ENCODE measurements around the gene PCSK7. TPM values are rescaled to one million over a fixed set of nuclear protein-coding genes. Genes with fewer than 3 reads are reported as not detected.

The PCSK7 gene
- total and polyA plus RNA-seq, 10 of the 15 experiments (the other 5 are each of a cell fraction or from before 2014, with no cell fraction given): 5.5 to 81.5 (median 51.6) TPM

DNA sequence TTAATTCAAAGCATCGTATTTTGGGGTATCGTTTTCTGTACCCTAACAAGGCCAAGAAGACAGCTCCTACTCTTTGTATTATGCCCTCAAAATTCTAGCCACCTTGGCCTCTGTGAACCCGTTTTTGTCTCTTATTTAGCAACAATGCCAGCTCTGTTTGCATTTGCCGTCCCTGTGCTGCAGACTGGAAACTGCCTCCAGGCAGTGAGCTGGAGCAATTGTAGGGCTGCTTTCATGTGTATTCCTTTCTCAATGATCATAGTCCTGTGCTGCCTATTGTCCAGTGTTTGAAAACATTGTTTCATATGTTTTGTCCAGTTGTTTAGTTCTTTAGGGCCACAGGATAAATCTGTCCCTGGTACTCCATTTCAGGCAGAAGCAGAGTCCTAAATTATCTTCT lies 39.3 kb upstream of the PCSK7 start (continued):
- TF ChIP-seq ELK1 (IDR thresholded peaks at IDR 0.05; ENCODE audit: low read depth, low read length) (no peak), MTA2 (IDR thresholded peaks at IDR 0.05; ENCODE audit: low read depth) (no peak), TCF7 (IDR thresholded peaks at IDR 0.05; ENCODE audit: borderline replicate concordance) (no peak)

GRCh38 chr11:117269856-117270255 lies 38.0 kb upstream of the PCSK7 start:
- BruUV-seq (replicated peaks): no TSS peak
- CTCF ChIA-PET: no interaction called here

More at GRCh38 chr11:117269856-117270255, 38.0 kb upstream of the PCSK7 start:
- no peaks in the 10 kb centered on the region; a peak in 1 of 4 replicates for H3K36me3 ChIP-seq (ENCODE audit: control insufficient read depth in 2 of 2, insufficient read depth in 2 of 2, low read length in 1 of 2)
- DNase-seq (ENCODE audit: low read depth, low spot score) (no peak), ATAC-seq (no peak), FAIRE-seq (no peak)
- no peak overlapping the region for H3K27ac ChIP-seq (ENCODE audit: control insufficient read depth, insufficient read depth)
- no peak overlapping the region for H3K4me2 ChIP-seq (ENCODE audit: control insufficient read depth, insufficient read depth)
- no peaks in the 10 kb centered on the region for H3K4me1 ChIP-seq (ENCODE audit: control insufficient read depth, insufficient read depth, low read length)
- SMC1A ChIA-PET (ENCODE audit: uncharacterized antibody, unreplicated experiment): no interaction called here
- no peaks in the 10 kb centered on the region for H3K27me3 ChIP-seq (replicated peaks in 1 of 2; ENCODE audit: control insufficient read depth in 2 of 2, insufficient read depth in 2 of 2, low read length in 1 of 2)
- no peak overlapping the region for H3K9ac ChIP-seq (ENCODE audit: control insufficient read depth, insufficient read depth, low read length)
- RAD21 ChIA-PET (ENCODE audit: unreplicated experiment): no interaction called here
- no peaks in the 10 kb centered on the region for H3K79me2 ChIP-seq (ENCODE audit: control insufficient read depth, insufficient read depth, low read length)
- 93% methylated on average over 2 of the region's 2 CpGs for WGBS (ENCODE audit: insufficient coverage, insufficient replicate concordance, low lambda C conversion rate, missing lambda C conversion rate)
- in situ Hi-C loops (cut with MboI): no loop called here
- H3K9me3 ChIP-seq (replicated peaks; ENCODE audit: control insufficient read depth, insufficient read depth, low read length): no peaks in the 10 kb centered on the region
- TF ChIP-seq, protein P1, sequence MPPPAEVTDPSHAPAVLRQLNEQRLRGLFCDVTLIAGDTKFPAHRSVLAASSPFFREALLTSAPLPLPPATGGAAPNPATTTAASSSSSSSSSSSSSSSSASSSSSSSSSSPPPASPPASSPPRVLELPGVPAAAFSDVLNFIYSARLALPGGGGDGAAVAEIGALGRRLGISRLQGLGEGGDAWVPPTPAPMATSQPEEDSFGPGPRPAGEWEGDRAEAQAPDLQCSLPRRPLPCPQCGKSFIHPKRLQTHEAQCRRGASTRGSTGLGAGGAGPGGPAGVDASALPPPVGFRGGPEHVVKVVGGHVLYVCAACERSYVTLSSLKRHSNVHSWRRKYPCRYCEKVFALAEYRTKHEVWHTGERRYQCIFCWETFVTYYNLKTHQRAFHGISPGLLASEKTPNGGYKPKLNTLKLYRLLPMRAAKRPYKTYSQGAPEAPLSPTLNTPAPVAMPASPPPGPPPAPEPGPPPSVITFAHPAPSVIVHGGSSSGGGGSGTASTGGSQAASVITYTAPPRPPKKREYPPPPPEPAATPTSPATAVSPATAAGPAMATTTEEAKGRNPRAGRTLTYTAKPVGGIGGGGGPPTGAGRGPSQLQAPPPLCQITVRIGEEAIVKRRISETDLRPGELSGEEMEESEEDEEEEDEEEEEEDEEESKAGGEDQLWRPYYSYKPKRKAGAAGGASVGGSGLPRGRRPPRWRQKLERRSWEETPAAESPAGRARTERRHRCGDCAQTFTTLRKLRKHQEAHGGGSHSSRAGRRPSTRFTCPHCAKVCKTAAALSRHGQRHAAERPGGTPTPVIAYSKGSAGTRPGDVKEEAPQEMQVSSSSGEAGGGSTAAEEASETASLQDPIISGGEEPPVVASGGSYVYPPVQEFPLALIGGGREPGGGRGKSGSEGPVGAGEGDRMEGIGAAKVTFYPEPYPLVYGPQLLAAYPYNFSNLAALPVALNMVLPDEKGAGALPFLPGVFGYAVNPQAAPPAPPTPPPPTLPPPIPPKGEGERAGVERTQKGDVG (CRISPR knock-in tag; IDR thresholded peaks at IDR 0.05): no peak
- TF ChIP-seq HDGF (IDR thresholded peaks at IDR 0.05): no peak
- no peak for TF ChIP-seq NFYB (IDR thresholded peaks at IDR 0.05; ENCODE audit: insufficient read depth, low read depth, low read length)
- TF ChIP-seq ESRRA (IDR thresholded peaks at IDR 0.05; ENCODE audit: low read length): no peak
- TF ChIP-seq SP1 (IDR thresholded peaks at IDR 0.05; ENCODE audit: low read depth, low read length): no peak
- TF ChIP-seq MYC (IDR thresholded peaks at IDR 0.05; ENCODE audit: insufficient read depth, insufficient read length, insufficient replicate concordance, low read length, severe bottlenecking): no peak
- TF ChIP-seq NR2C2 (IDR thresholded peaks at IDR 0.05; ENCODE audit: borderline replicate concordance, control insufficient read depth, insufficient read length, low read depth): no peak
- TF ChIP-seq, protein P2, sequence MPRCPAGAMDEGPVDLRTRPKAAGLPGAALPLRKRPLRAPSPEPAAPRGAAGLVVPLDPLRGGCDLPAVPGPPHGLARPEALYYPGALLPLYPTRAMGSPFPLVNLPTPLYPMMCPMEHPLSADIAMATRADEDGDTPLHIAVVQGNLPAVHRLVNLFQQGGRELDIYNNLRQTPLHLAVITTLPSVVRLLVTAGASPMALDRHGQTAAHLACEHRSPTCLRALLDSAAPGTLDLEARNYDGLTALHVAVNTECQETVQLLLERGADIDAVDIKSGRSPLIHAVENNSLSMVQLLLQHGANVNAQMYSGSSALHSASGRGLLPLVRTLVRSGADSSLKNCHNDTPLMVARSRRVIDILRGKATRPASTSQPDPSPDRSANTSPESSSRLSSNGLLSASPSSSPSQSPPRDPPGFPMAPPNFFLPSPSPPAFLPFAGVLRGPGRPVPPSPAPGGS (IDR thresholded peaks at IDR 0.05; ENCODE audit: borderline replicate concordance, insufficient read depth, low read depth, low read length, poor library complexity, severe bottlenecking): no peak
- TF ChIP-seq E2F4 (IDR thresholded peaks at IDR 0.05; ENCODE audit: low read depth, low read length): no peak
- POLR2A ChIA-PET: no interaction called here
- intact Hi-C loops (cut with micrococcal nuclease; ENCODE audit: unreplicated experiment): no loop called here
- no peak overlapping the region for H2AFZ ChIP-seq (ENCODE audit: control insufficient read depth, low read depth, low read length)
- H4K20me1 ChIP-seq (ENCODE audit: control insufficient read depth, insufficient read depth): no peaks in the 10 kb centered on the region
- no peak overlapping the region for H3K4me3 ChIP-seq

All from GM12878 (cell line).